H9 (cell line): ENCODE results near the gene PRPF6. TPM values are rescaled to one million over a fixed set of nuclear protein-coding genes. Genes with fewer than 3 reads are reported as not detected.
A peak's percentile ranks its signal among the peaks of the same experiment; 100 is the strongest.

ENCODE experiments used
- DNase-seq: peaks from one replicate; pipeline ENCODE4 v3.0.0-alpha.2; 2017
- H2AFZ ChIP-seq: one replicate; pipeline ENCODE4 v1.6.1; 2013; ENCODE audit warnings: mild to moderate bottlenecking, low read length, control low read depth, moderate library complexity
- H2AK5ac ChIP-seq: 2 replicates; pipeline ENCODE4 v1.6.1; 2013; ENCODE audit warnings: low read length, control low read depth, mixed read lengths; ENCODE audit not compliant: insufficient read length
- H2BK120ac ChIP-seq: one replicate; pipeline ENCODE4 v1.6.1; 2013; ENCODE audit warnings: low read depth, mild to moderate bottlenecking, low read length, control low read depth, inconsistent platforms; ENCODE audit not compliant: poor library complexity, severe bottlenecking
- H2BK12ac ChIP-seq: 2 replicates; pipeline ENCODE4 v1.6.1; 2013; ENCODE audit warnings: low read length, control low read depth, mixed read lengths, low read depth; ENCODE audit not compliant: insufficient read length
- H2BK15ac ChIP-seq: 2 replicates; pipeline ENCODE4 v1.6.1; 2013; ENCODE audit warnings: low read depth, low read length, control low read depth
- H2BK20ac ChIP-seq: one replicate; pipeline ENCODE4 v1.6.1; 2013; ENCODE audit warnings: low read depth, mild to moderate bottlenecking, low read length, control low read depth, inconsistent platforms; ENCODE audit not compliant: poor library complexity, severe bottlenecking
- H2BK5ac ChIP-seq: 2 replicates; pipeline ENCODE4 v1.6.1; 2013; ENCODE audit warnings: low read length, control low read depth, mixed read lengths; ENCODE audit not compliant: insufficient read length
- H3K14ac ChIP-seq: 2 replicates; pipeline ENCODE4 v1.6.1; 2013; ENCODE audit warnings: low read length, control low read depth; ENCODE audit not compliant: insufficient read depth
- H3K18ac ChIP-seq: 2 replicates; pipeline ENCODE4 v1.6.1; 2013; ENCODE audit warnings: low read depth, mild to moderate bottlenecking, mixed read lengths, low read length, control low read depth; ENCODE audit not compliant: insufficient read length
- H3K23ac ChIP-seq: 2 replicates; pipeline ENCODE4 v1.6.1; 2013; ENCODE audit warnings: low read length, control low read depth, mixed read lengths, low read depth; ENCODE audit not compliant: insufficient read length
- H3K23me2 ChIP-seq: 2 replicates; pipeline ENCODE4 v1.6.1; 2013; ENCODE audit warnings: low read depth, mild to moderate bottlenecking, mixed read lengths, low read length, control low read depth; ENCODE audit not compliant: insufficient read length, poor library complexity, severe bottlenecking
- H3K27ac ChIP-seq: 2 replicates; pipeline ENCODE4 v1.5.1; 2013; ENCODE audit warnings: low read length, control low read depth, mixed read lengths, low read depth; ENCODE audit not compliant: insufficient read length
- H3K27me3 ChIP-seq: 2 replicates; pipeline ENCODE4 v1.6.1; 2013; ENCODE audit warnings: low read length, control low read depth, inconsistent platforms; ENCODE audit not compliant: insufficient read depth
- H3K4ac ChIP-seq: 2 replicates; pipeline ENCODE4 v1.6.1; 2013; ENCODE audit warnings: low read depth, mild to moderate bottlenecking, control low read depth, inconsistent platforms, low read length, moderate library complexity
- H3K4me1 ChIP-seq: 2 replicates; pipeline ENCODE4 v1.6.1; 2013; ENCODE audit warnings: low read length, control low read depth, inconsistent platforms; ENCODE audit not compliant: insufficient read depth
- H3K4me2 ChIP-seq: 2 replicates; pipeline ENCODE4 v1.6.1; 2013; ENCODE audit warnings: low read length, control low read depth, mixed read lengths; ENCODE audit not compliant: insufficient read length, insufficient read depth
- H3K56ac ChIP-seq: 2 replicates; pipeline ENCODE4 v1.6.1; 2013; ENCODE audit warnings: low read depth, mild to moderate bottlenecking, mixed read lengths, low read length, control low read depth; ENCODE audit not compliant: insufficient read length
- H3K79me1 ChIP-seq: 2 replicates; pipeline ENCODE4 v1.6.1; 2013; ENCODE audit warnings: low read depth, mild to moderate bottlenecking, moderate library complexity, low read length, control low read depth, inconsistent platforms; ENCODE audit not compliant: insufficient read depth, poor library complexity, severe bottlenecking
- H3K79me2 ChIP-seq: 2 replicates; pipeline ENCODE4 v1.6.1; 2013; ENCODE audit warnings: low read length, control low read depth, inconsistent platforms; ENCODE audit not compliant: insufficient read depth
- H3K9ac ChIP-seq: 2 replicates; pipeline ENCODE4 v1.6.1; 2013; ENCODE audit warnings: low read length, control low read depth, mixed read lengths; ENCODE audit not compliant: insufficient read length; ENCODE audit errors: extremely low read depth
- H3K9me3 ChIP-seq: one replicate; pipeline ENCODE4 v1.6.1; 2013; ENCODE audit warnings: low read depth, low read length, inconsistent platforms; ENCODE audit not compliant: control insufficient read depth
- H3T11ph ChIP-seq: one replicate; pipeline ENCODE4 v1.6.1; 2013; ENCODE audit warnings: mild to moderate bottlenecking, low read length, control low read depth, inconsistent platforms
- H4K20me1 ChIP-seq: one replicate; pipeline ENCODE4 v1.6.1; 2013; ENCODE audit not compliant: control insufficient read depth, insufficient read length, insufficient read depth
- H4K5ac ChIP-seq: 2 replicates; pipeline ENCODE4 v1.6.1; 2013; ENCODE audit warnings: low read depth, mild to moderate bottlenecking, mixed read lengths, low read length, control low read depth; ENCODE audit not compliant: insufficient read length
- H4K8ac ChIP-seq: replicated peaks from 2 replicates; pipeline ENCODE4 v1.6.1; 2013; ENCODE audit warnings: low read length, control low read depth, mixed read lengths, low read depth; ENCODE audit not compliant: insufficient read length
- H4K91ac ChIP-seq: 2 replicates; pipeline ENCODE4 v1.6.1; 2013; ENCODE audit warnings: low read depth, mild to moderate bottlenecking, moderate library complexity, mixed read lengths, low read length, control low read depth; ENCODE audit not compliant: insufficient read length
- H3K27ac Mint-ChIP-seq, 3 experiments: 2 replicates in 2 of 3; 3 replicates in 1 of 3; pipeline ENCODE4 v1.8.0; 2020 to 2021; ENCODE audit warnings: mixed read lengths in 3 of 3, mild to moderate bottlenecking in 1 of 3, moderate library complexity in 1 of 3
- H3K27me3 Mint-ChIP-seq: 2 replicates; pipeline ENCODE4 v1.8.0; 2021; ENCODE audit warnings: low read depth, mild to moderate bottlenecking, moderate library complexity, mixed read lengths
- H3K36me3 Mint-ChIP-seq, 3 experiments: 2 replicates in 2 of 3; 3 replicates in 1 of 3; pipeline ENCODE4 v1.8.0; 2020 to 2021; ENCODE audit warnings: low read depth in 3 of 3, mixed read lengths in 3 of 3; ENCODE audit not compliant: insufficient read depth in 1 of 3
- H3K4me1 Mint-ChIP-seq, 2 experiments: 2 replicates each; pipeline ENCODE4 v1.8.0; 2020; ENCODE audit warnings: mixed read lengths in 2 of 2
- H3K4me3 Mint-ChIP-seq, 2 experiments: 2 replicates in 1 of 2; 3 replicates in 1 of 2; pipeline ENCODE4 v1.8.0; 2020 to 2021; ENCODE audit warnings: mild to moderate bottlenecking in 2 of 2, mixed read lengths in 2 of 2, moderate library complexity in 1 of 2
- H3K9me3 Mint-ChIP-seq, 2 experiments: 2 replicates in 1 of 2; 3 replicates in 1 of 2; pipeline ENCODE4 v1.8.0; 2020; ENCODE audit warnings: mild to moderate bottlenecking in 2 of 2, mixed read lengths in 2 of 2, moderate library complexity in 1 of 2
- CTCF ChIP-seq: fragments of 200-600 bp; sonication (generic); conservative IDR thresholded peaks from 3 replicates; pipeline ENCODE4 v1.8.0; 2021; ENCODE audit warnings: antibody characterized with exemption, mild to moderate bottlenecking
- WGBS: extraction: QIAGEN DNeasy Blood & Tissue Kit; methylation state at CpG from one replicate; pipeline ENCODE4 v1.1.7; 2013; ENCODE audit warnings: missing lambda C conversion rate, low lambda C conversion rate, mixed read lengths; ENCODE audit not compliant: insufficient read length; ENCODE audit errors: extremely low coverage; 5-methylcytosine and 5-hydroxymethylcytosine counted together
- total RNA-seq: library from RNA; stranded (reverse); gene quantifications from 2 replicates; pipeline ENCODE4 v1.2.1, GENCODE V29; 2021

The PRPF6 gene
- total RNA-seq, 1 experiment from 2014 or later, result 87.9 TPM

- H3K4me1 ChIP-seq, result no peaks in the 10 kb centered on the region
- no peaks in the 10 kb centered on the region for H4K20me1 ChIP-seq
- H3K79me1 ChIP-seq, result peaks cover 4% of the 10 kb centered on the region
- H2BK120ac ChIP-seq, result no peak overlapping the region
- H3K27me3 ChIP-seq, result no peaks in the 10 kb centered on the region
- no peak overlapping the region for H2BK15ac ChIP-seq
- H4K8ac ChIP-seq, result no peak overlapping the region
- no peak overlapping the region for H2AFZ ChIP-seq
- Mint-ChIP-seq H3K27me3 (no peaks in the 10 kb centered on the region), H3K9me3 (peaks cover 4 to 5% of the 10 kb centered on the region in 2 experiments; a peak in 2 of 5 replicates), H3K4me3 (no peak overlapping the region), H3K36me3 (peaks cover 32 to 82% (median 71%) of the 10 kb centered on the region in 3 experiments), H3K27ac (peak overlapping the region in 2 of 3 experiments; percentile 66 to 84; a peak in 2 of 7 replicates), H3K4me1 (peaks cover 4 to 5% of the 10 kb centered on the region in 2 experiments; a peak in 2 of 4 replicates)
- H4K91ac ChIP-seq, result no peak overlapping the region
- no peak overlapping the region for H3K23ac ChIP-seq
- no peak overlapping the region for H2AK5ac ChIP-seq
- H3T11ph ChIP-seq, result no peak overlapping the region
- no peak overlapping the region for H3K4ac ChIP-seq
- H2BK5ac ChIP-seq, result no peak overlapping the region
- H3K9ac ChIP-seq, result no peak overlapping the region
- WGBS, result no CpG with 5 or more reads among the region's 7 CpGs
- no peaks in the 10 kb centered on the region for H3K23me2 ChIP-seq
- H3K4me2 ChIP-seq, result no peak overlapping the region
- H3K18ac ChIP-seq, result no peak overlapping the region
- no peak overlapping the region for H4K5ac ChIP-seq
- no peak for TF ChIP-seq CTCF
- DNase-seq, result no peak
- no peaks in the 10 kb centered on the region for H3K9me3 ChIP-seq
- H2BK20ac ChIP-seq, result no peak overlapping the region
- no peak overlapping the region for H3K14ac ChIP-seq
- no peak overlapping the region for H3K56ac ChIP-seq
- no peaks in the 10 kb centered on the region for H3K79me2 ChIP-seq
- no peak overlapping the region for H3K27ac ChIP-seq
- H2BK12ac ChIP-seq, result no peak overlapping the region
These were observed 23.2 kb downstream of the PRPF6 start for GRCh38 chr20:64003960-64004725.
